HL-60 (cell line): ENCODE results near the gene PDYN.

Experiments
- GABPA ChIP-seq: IDR thresholded peaks from 2 replicates; pipeline ENCODE4 v1.6.1; 2012; ENCODE audit warnings: low read depth
- POLR2AphosphoS5 ChIP-seq: IDR thresholded peaks from 2 replicates; pipeline ENCODE4 v1.6.1; 2012; ENCODE audit warnings: low read depth
- TF ChIP-seq, protein P1 (sequence below): IDR thresholded peaks from one replicate; pipeline ENCODE4 v1.5.1; 2011; ENCODE audit warnings: low read length, control low read depth, inconsistent platforms; ENCODE audit not compliant: insufficient read depth
- TF ChIP-seq, protein P2 (sequence below): IDR thresholded peaks from 2 replicates; pipeline ENCODE4 v1.6.1; 2012; ENCODE audit warnings: low read depth; ENCODE audit not compliant: insufficient replicate concordance

DNA sequence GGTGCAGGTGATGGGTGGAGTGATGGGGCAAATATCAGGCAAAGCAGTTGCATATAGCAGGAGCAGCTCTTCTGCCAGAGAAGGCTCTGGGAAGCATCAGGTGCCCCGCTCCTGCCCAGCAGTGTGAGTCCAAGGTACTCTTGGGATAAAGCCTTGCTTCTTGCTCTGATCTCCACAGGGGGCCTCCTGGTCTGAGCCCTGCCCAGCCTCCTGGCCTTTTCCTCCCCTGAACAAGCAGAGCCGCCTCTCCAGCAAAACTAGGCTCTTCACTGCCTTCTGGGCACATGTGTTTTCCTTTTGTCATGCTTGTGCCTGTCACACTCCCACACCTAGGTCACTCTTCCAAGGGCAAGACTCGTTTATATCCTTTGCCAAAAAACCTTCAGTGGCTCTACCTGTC is 64.4 kb downstream of the PDYN start:
- TF ChIP-seq, protein P1, sequence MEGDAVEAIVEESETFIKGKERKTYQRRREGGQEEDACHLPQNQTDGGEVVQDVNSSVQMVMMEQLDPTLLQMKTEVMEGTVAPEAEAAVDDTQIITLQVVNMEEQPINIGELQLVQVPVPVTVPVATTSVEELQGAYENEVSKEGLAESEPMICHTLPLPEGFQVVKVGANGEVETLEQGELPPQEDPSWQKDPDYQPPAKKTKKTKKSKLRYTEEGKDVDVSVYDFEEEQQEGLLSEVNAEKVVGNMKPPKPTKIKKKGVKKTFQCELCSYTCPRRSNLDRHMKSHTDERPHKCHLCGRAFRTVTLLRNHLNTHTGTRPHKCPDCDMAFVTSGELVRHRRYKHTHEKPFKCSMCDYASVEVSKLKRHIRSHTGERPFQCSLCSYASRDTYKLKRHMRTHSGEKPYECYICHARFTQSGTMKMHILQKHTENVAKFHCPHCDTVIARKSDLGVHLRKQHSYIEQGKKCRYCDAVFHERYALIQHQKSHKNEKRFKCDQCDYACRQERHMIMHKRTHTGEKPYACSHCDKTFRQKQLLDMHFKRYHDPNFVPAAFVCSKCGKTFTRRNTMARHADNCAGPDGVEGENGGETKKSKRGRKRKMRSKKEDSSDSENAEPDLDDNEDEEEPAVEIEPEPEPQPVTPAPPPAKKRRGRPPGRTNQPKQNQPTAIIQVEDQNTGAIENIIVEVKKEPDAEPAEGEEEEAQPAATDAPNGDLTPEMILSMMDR: no peak
- no peak for TF ChIP-seq POLR2AphosphoS5
- TF ChIP-seq GABPA: no peak
- TF ChIP-seq, protein P2, sequence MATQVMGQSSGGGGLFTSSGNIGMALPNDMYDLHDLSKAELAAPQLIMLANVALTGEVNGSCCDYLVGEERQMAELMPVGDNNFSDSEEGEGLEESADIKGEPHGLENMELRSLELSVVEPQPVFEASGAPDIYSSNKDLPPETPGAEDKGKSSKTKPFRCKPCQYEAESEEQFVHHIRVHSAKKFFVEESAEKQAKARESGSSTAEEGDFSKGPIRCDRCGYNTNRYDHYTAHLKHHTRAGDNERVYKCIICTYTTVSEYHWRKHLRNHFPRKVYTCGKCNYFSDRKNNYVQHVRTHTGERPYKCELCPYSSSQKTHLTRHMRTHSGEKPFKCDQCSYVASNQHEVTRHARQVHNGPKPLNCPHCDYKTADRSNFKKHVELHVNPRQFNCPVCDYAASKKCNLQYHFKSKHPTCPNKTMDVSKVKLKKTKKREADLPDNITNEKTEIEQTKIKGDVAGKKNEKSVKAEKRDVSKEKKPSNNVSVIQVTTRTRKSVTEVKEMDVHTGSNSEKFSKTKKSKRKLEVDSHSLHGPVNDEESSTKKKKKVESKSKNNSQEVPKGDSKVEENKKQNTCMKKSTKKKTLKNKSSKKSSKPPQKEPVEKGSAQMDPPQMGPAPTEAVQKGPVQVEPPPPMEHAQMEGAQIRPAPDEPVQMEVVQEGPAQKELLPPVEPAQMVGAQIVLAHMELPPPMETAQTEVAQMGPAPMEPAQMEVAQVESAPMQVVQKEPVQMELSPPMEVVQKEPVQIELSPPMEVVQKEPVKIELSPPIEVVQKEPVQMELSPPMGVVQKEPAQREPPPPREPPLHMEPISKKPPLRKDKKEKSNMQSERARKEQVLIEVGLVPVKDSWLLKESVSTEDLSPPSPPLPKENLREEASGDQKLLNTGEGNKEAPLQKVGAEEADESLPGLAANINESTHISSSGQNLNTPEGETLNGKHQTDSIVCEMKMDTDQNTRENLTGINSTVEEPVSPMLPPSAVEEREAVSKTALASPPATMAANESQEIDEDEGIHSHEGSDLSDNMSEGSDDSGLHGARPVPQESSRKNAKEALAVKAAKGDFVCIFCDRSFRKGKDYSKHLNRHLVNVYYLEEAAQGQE: no peak
